Frontal cortex (tissue), 4 donors: Measurements from ENCODE around the gene PDIA5. TPM values are rescaled to one million over a fixed set of nuclear protein-coding genes. Genes with fewer than 3 reads are reported as not detected.

Source experiments
- DNase-seq, 2 donors: peaks; one replicate each; pipeline ENCODE4 v3.0.0; 2012; ENCODE audit warnings: low spot score in 2 of 2
- FAIRE-seq: peaks from 2 replicates; lab custom pipeline; 2012; peaks lifted over from hg19 to GRCh38; lab: Jason Lieb, UNC
- total RNA-seq: library from RNA; depleted of rRNA; stranded (reverse); fragments of >200 nt; gene quantifications from one replicate; pipeline ENCODE4 v1.2.3, GENCODE V29; 2014
- donor health status: control.
- donor health status: control.
- donor health status: control.

The PDIA5 gene
- total RNA-seq, 1 donor from 2014 or later: 2.0 TPM

DNA sequence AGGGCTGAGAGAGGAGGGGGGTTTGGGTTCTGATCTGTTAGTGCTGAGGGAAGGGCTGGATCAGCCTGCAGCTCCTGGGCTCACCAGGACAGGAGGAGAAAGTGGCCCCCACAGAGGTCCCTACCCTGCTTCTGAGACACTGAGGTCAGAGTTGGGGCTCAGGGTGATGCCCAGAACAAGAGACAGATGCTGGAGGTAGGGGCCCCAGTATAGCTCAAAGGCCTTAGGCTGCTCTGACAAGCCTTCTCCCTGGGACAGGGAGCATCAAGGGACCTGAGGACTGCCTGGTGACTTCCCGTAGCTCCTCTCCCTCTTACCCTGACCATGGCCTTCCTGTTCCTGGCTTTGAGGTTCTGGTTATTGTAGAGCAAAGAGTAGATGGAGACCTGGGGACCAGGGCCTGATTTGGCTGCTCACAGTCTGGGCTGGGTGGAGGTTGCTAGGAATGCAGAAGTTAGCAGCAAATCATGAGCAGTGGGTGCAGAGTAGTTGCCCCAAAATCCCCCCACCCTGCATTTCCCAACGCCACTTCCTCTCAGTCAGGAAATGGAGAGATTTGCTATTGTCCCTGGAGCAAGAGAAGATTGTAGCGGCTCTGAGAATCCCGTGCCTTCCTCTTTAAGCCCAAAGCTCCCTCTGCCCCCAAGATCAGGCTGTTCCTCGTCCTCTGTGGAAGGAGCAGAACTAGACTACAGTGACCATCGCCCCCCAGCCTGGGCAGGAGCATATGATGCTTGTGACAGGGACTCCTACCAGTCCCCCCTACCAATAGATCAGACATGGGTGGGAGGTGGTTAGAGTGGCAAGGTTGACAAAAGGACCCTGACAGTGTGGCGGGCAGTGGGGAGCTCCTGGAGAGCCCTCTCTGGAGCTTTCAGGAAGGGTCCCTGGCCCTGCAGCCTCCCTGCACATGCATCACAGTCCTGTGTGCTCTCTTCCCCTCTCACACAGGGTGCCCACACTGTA is 87.5 kb downstream of the PDIA5 start:
- no peak for DNase-seq

DNA sequence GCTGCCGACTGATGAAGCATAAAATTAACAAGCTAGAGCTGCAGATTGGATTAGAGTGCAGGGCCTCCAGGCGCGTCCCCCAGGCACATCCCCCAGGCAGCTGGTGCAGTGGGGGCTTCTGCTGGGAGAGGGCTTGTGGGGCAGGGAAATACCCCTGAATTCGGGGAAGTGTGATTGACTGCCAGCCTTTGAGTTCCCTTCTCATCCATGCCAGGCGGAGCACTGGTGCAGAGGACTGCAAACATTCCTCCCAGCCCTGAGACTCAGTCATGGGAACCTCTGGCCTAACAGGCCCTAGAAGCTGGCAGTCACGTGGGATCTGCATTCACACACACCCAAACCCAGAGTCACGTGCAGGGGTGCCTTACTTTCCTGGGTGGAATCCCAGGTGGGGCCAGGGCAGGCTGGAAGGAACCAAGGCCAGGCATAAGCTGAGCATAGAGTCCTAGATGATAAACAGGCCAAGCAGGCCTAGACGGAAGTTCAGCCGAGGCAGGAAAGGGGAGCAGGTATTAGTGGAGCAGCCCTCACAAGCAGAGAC is 88.7 kb downstream of the PDIA5 start:
- FAIRE-seq: no peak
- DNase-seq: no peak

More for the DNA sequence above, 87.5 kb downstream of the PDIA5 start:
- FAIRE-seq: no peak

- FAIRE-seq: no peak
- no peak for DNase-seq
These were observed 89.6 kb downstream of the PDIA5 start for GRCh38 chr3:123156276-123156995.

- DNase-seq (no peak), FAIRE-seq (no peak)
These were observed 90.4 kb downstream of the PDIA5 start for GRCh38 chr3:123157209-123157597.

DNA sequence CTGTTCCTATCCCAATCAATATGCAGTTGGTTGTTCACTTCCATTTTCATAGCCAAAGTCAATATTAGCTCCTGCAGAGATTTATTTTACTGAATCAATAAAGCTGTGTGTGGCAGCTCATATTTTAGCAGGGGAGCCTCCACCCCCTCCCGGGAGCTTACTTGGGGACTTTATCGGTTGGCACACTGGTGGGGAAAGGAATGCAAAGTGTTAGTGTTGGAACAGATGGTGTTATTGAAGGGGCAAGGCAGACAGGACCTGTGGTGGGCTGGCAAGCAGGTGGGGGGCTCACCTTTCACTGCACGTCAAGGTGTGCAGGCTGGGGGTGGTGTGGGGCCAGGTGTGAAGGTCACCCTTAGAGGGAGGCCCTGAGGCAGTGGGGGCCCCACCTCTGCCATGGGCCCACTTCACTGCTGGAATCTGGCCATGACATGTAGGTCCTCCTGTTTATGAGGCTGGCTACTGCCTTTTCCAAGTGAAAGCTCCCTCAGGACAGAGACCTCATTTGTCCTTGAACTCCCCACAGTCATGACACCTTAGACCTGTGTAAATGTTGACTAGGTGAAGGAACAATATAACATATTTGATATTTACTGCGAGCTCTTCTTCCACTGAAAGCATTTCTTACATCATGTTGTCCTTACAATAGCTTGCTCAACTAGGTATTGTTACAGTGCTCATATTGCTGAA is 90.9 kb downstream of the PDIA5 start:
- DNase-seq (no peak), FAIRE-seq (no peak)

DNA sequence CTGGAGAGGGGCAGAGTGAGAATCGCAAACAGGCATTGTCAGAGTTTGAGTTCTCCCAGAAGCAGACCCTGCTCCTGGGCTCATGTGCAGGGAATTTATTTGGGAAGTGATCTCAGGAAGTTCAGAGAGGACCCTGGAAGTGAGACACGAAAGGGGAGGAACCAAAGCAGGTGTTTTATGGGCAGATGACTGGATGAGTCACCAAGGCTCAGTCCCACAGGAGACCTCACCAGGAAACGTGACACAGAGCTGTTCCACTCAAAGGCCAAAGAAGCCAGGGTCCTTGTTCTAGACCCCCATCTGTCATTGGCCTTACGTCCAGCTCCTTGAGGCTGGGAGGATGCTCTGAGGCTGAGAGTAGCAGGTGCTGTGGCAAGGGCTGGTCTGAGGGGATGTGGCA is 91.5 kb downstream of the PDIA5 start:
- FAIRE-seq (no peak), DNase-seq (no peak)

DNA sequence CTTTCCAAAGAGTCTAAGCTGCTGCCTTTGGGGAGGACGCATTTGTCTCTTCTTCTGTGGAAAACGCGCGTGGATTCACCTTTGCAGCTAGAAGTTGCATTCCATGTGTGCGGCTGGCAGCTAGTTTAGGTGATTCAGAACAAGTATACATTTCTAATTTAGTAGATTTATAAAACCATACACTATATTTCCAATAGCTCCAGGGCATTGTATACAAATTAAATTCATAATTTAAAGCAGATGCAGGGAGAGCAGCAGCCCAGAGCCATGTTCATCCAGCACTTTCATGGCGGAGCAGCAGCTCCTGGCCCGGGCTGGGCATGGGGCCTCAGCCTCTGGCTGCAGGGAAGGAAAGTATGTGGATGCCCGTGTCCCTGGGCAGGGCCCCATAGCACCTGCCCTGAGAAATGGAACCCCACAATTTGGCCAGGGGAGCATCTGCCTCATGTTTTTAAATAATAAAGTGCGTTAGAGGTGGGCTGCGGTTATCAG is 92.1 kb downstream of the PDIA5 start:
- no peak for DNase-seq
- no peak for FAIRE-seq

DNA sequence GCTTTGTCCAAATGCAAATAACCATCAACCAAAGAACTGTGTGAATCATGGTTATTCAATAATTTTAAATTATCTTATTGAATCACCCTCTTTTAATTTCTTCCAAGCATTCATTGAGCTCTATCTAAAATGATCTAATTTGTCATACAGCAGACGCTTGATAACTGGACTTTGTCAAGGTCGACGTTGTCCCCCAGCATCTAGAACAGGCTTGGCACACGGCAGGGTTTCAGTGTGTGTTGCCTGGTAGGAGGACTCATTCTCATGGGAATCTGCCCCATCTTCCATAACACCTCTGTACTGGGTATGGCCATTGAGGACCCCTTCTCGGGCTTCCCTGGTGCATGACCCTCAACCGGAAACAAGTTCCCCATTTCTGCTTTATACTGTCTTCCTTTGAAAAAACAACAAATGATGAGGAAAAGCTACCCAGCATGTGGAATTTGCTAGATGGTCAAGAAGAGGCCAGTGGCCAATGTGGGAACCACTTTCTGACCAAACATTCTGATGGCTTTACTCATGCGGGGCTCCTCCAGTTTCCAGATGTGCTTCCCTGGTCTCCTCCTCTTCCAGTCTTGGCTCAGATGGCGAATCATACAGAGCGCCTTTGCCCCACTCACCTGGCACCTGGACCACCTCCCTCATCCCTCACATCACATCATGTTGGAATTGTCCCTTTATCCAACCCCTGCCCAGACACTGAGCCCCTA is 93.3 kb downstream of the PDIA5 start:
- FAIRE-seq (no peak), DNase-seq (no peak)

DNA sequence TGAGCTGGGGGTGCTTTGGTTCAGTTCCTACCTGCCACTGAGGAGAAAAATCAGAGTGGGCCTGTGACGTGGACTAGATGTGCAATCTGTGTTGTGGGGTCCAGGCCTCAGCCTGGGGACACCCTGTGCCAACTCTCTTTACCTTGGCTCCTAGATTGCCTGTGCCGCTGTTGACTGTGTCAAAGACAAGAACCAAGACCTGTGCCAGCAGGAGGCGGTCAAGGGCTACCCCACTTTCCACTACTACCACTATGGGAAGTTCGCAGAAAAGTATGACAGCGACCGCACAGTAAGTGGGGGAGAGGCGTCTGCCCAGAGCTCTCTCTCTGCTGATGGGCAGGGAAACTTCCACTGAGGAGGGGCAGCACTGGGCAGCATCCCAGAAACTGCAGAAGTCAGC is 94.3 kb downstream of the PDIA5 start:
- no peak for FAIRE-seq
- DNase-seq: no peak

DNA sequence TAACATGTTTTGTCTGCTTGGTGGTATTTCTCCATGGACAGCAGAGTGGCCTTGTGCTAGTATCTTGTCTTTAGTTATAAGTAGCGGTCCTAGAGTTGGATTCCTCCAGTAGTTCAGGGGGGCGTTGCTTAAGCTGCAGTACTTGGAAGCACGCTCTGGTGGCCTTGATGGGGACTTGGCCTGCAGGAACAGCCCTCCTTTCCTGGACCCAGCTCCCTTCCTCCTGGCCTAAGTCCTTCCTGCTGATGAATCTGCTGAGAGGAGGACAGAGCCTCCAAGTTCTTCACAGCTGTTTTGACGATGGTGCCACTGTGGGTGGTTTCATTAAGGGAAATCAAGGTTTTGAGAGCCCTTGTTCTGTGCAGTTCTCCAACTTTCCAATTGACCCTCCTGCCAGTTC is 96.3 kb downstream of the PDIA5 start:
- DNase-seq: no peak
- FAIRE-seq: no peak

- FAIRE-seq (no peak), DNase-seq (no peak)
These were observed 98.3 kb downstream of the PDIA5 start for GRCh38 chr3:123165163-123165562.

GRCh38 chr3:123167686-123168085 is 100.9 kb downstream of the PDIA5 start:
- FAIRE-seq: no peak
- no peak for DNase-seq

DNA sequence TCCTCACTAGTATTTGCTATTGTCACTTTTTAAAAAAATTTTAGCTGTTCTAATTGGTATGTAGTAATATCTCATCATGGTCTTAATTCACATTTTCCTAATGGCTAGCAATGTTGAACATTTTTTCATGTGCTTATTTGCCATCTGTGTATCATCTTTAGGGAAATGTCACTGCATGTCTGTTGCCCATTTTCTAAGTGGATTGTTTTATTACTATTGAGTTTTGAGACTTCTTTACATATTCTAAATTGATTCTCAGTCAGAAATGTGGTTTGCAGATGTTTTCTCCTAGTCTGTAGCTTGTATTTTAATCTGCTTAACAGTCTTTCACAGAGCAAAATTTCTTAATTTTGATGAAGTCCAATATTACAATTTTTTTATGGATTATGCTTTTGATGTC is 101.3 kb downstream of the PDIA5 start:
- FAIRE-seq (no peak), DNase-seq (no peak)

DNA sequence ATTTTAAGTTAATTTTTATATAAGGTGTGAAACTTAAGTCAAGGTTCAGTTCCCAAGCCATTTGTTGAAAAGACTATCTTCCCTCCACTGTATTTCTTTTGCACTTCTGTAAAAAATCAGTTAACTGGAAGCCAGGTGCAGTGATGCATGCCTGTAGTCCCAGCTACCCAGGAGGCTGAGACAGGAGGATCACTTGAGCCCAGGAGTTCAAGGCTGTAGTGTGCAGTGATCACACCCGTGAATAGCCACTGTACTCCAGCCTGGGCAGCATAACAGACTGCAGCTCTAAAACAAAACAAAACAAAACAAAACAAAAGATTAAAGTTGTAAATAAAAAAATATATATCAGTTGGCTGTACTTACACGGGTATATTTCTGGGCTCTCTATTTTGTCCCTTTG is 101.8 kb downstream of the PDIA5 start:
- DNase-seq (no peak), FAIRE-seq (no peak)

- DNase-seq (no peak), FAIRE-seq (no peak)
These were observed 102.7 kb downstream of the PDIA5 start for GRCh38 chr3:123169492-123169929.

DNA sequence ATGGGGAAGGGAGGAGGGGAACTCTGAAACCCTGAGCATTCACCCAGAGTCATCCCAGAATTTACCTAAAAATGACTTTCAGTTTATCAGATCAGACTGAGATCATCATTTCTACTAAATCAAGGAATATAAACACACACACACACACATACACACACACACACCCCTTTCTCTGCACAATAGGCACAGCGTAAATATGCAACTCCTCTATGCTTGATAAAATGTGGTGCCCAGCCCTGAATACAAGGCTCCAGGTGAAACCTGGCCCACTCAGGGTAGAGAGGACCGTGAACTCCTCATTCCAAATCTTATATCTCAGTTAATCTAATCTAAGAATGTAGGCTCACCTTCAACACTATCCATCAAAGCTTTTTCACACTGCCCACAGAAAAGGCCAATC is 103.1 kb downstream of the PDIA5 start:
- no peak for FAIRE-seq

GRCh38 chr3:123180791-123181190 is 114.0 kb downstream of the PDIA5 start:
- FAIRE-seq (no peak), DNase-seq (no peak)

More for the DNA sequence above, 103.1 kb downstream of the PDIA5 start:
- DNase-seq: no peak

- no peak for FAIRE-seq
- DNase-seq: no peak
These were observed 119.9 kb downstream of the PDIA5 start for GRCh38 chr3:123186695-123187094.

GRCh38 chr3:123188058-123188457 is 121.2 kb downstream of the PDIA5 start:
- no peak for FAIRE-seq
- no peak for DNase-seq
